ENCODE data around the gene ZBTB16.

Gene ZBTB16

DNA sequence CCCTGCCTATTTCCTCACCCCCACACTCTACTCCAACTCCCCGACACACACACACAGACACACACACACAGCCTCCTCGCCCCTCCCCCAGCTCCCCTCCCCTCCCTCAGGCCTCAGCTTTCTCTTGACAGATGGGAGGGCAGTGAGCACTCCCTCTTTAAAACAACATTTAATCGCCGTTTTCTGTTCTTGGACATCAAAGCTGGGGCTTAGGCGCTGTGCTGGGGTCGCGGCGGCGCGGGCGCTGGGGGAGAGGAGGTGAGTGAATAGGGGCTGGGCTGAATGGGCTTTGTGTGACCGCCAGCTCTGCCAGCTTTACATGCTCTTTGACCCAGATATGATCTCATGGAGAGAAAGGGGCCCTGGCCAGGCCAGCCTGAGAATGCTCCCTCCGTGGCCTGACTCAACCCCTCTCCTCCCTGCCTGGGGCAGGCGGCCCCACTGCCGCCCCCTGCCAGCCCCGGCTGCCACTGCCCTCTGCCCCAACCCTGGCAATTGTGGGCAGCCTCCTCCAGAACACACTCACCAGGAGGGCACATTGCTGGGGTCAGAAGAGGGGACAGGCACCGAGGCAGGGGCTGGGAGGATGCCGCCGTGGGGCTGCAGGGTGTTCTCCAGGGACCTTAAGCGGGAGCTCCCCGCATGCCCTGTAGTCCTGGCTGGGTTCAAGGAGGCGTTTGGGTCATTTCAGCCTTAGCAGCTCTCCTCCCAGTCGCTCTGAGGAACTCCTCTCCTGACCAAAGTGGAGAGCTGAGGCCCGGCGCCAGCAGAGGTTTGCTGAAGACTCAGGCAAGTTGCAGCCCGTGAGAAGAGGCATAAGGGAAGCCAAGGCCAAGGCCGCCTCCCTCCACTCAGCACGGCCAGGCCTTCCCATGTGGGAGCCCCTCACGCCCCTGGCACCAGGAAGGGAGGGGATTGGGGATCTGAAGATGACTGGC lies 198.4 kb downstream of the ZBTB16 start:
- DNase-seq (ENCODE audit: insufficient read length, low spot score), result no peak
- TF ChIP-seq CTCF (IDR thresholded peaks at IDR 0.05; ENCODE audit: insufficient read depth, missing control alignments), result no peak
- no peak for FAIRE-seq

DNA sequence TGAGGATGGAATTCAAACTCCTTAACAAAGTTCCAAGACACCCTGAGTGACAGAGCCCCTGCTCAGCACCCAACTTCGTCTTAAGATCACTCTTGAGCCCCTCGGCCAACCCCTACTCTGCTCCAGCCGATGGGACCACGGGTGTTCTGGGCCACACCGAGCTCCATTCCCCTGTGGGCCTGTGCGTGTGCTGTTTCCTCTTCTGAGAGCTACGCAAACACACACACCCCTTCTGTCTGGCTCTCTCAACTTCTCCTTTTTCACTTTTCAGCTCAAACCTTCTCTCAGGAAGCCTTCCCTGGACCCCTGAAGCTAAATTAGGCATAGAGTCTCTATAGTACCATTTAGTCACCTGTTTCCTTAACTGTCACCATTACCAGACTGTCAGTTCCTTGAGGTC lies 199.2 kb downstream of the ZBTB16 start:
- DNase-seq (ENCODE audit: insufficient read length, low spot score), result no peak
- TF ChIP-seq CTCF (IDR thresholded peaks at IDR 0.05; ENCODE audit: insufficient read depth, missing control alignments), result no peak
- no peak for FAIRE-seq

- DNase-seq (ENCODE audit: insufficient read length, low spot score), result no peak
- no peak for TF ChIP-seq CTCF (IDR thresholded peaks at IDR 0.05; ENCODE audit: insufficient read depth, missing control alignments)
- FAIRE-seq, result no peak
Observed at GRCh38 chr11:114259124-114259526, 199.6 kb downstream of the ZBTB16 start.

DNA sequence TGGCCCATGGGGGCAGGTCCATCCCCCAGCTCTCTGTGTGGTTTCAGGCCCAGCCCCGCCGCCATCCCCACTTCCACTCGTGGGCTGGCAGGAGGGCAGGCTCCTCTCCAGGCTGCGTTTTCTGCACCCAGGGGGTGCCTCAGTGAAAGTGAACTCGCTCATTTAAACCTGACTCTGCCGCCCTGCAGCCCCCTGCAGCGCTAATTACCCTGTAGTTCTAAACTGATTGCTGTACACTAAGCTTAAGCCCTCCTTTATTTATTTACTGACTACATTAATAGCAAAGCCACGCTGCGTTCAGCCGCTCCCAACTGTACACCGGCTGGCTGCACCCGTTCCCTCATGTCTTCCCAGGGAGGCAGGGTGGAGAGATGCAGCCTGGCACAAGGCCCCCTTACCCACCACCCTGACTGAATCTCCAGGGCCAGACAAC lies 200.1 kb downstream of the ZBTB16 start:
- no peak for FAIRE-seq
- TF ChIP-seq CTCF (IDR thresholded peaks at IDR 0.05; ENCODE audit: insufficient read depth, missing control alignments), result no peak
- DNase-seq (ENCODE audit: insufficient read length, low spot score), result no peak

DNA sequence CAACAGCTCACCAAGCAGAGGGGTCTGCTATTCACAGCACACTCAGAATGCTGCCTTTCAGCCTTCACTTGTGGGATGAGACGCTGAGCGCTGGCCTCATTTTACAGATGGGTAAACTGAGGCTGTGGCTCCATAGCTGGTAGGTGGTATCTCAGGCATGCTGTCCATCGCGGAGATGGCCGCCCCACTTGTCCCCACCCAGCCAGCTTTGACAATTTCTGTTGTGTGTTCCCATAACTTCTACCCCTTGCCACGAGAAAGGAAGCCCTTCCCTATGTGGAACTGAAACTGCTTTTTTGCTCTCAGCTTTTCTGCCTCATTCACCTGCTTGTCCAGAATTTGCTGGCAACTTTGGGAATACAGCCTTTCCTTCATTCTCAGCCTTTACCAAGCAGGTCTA lies 200.6 kb downstream of the ZBTB16 start:
- TF ChIP-seq CTCF (IDR thresholded peaks at IDR 0.05; ENCODE audit: insufficient read depth, missing control alignments), result no peak
- no peak for FAIRE-seq
- DNase-seq (ENCODE audit: insufficient read length, low spot score), result no peak

- DNase-seq (ENCODE audit: insufficient read length, low spot score) (no peak), FAIRE-seq (no peak)
- TF ChIP-seq CTCF (IDR thresholded peaks at IDR 0.05; ENCODE audit: insufficient read depth, missing control alignments), result no peak
Observed at GRCh38 chr11:114260483-114260882, 201.0 kb downstream of the ZBTB16 start.

DNA sequence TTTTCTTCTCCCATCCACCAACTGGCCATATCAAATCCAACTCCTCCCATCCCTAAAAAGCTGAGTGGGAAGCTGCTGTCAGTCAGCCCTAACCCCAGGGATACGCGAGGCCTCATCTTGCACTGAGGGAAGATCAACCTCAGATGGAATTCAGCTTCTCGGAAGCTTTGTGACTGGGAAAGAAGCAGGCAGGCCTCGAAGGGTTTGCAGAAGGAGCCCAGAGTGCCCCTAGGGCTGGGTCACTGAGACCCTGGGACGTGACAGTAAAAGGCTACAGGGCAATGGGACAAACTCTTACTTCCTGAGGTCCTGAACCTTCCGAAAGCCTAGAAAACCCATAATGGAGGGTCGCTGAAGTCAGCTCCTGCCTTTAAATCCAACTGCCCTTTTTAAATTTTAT lies 202.3 kb downstream of the ZBTB16 start:
- no peak for TF ChIP-seq CTCF (IDR thresholded peaks at IDR 0.05; ENCODE audit: insufficient read depth, missing control alignments)
- FAIRE-seq (no peak), DNase-seq (ENCODE audit: insufficient read length, low spot score) (no peak)

Data from D721Med (cell line).